Common myeloid progenitor, CD34-positive (primary cell): ENCODE data around the gene ADIRF.
"Not testable (repeated sequence)": the region's sequence is repeated elsewhere in the genome, so short reads cannot be mapped to it uniquely, and the experiment has no call there.

Experiments used
- CTCF ChIA-PET: fragments of 350-600 bp; sonication (Branson Sonifier 250); formaldehyde crosslinking; loops from one replicate; lab custom pipeline; 2021; ENCODE audit warnings: antibody characterized with exemption; lab: Charles Lee
- POLR2A ChIA-PET: fragments of 350-600 bp; sonication (Branson Sonifier 250); formaldehyde crosslinking; loops from one replicate; lab custom pipeline; 2021; ENCODE audit warnings: antibody characterized with exemption; lab: Charles Lee
- DNase-seq, 3 donors: peaks; one replicate each; pipeline versions ENCODE4 v3.0.0 to v3.0.0-alpha.2; 2013
- H3K27ac ChIP-seq, 2 experiments: 1 replicate in 1 of 2; 2 replicates in 1 of 2; pipeline ENCODE4 v1.7.0; 2013; ENCODE audit warnings: inconsistent platforms in 2 of 2, low read length in 2 of 2, mild to moderate bottlenecking in 2 of 2, low read depth in 1 of 2, moderate library complexity in 1 of 2; ENCODE audit not compliant: severe bottlenecking in 2 of 2, insufficient read depth in 1 of 2, poor library complexity in 1 of 2
- H3K27me3 ChIP-seq, 5 experiments: replicated peaks in 2 of 5; 1 replicate in 3 of 5; 2 replicates in 2 of 5; pipeline versions ENCODE4 v1.6.1 to v1.7.0; 2013; ENCODE audit warnings: low read length in 4 of 5, mild to moderate bottlenecking in 2 of 5, moderate library complexity in 2 of 5, inconsistent platforms in 1 of 5; ENCODE audit not compliant: insufficient read depth in 5 of 5, control insufficient read depth in 4 of 5
- H3K36me3 ChIP-seq, 4 experiments: 1 replicate in 2 of 4; 2 replicates in 2 of 4; pipeline versions ENCODE4 v1.6.1 to v1.7.0; 2013; ENCODE audit warnings: low read length in 3 of 4, control low read depth in 1 of 4, mild to moderate bottlenecking in 1 of 4; ENCODE audit not compliant: control insufficient read depth in 4 of 4, insufficient read depth in 4 of 4
- H3K4me1 ChIP-seq, 4 experiments: 1 replicate in 3 of 4; 2 replicates in 1 of 4; pipeline versions ENCODE4 v1.6.1 to v1.7.1; 2013; ENCODE audit warnings: low read length in 3 of 4, mild to moderate bottlenecking in 3 of 4, control low read depth in 1 of 4, inconsistent platforms in 1 of 4, moderate library complexity in 1 of 4; ENCODE audit not compliant: control insufficient read depth in 4 of 4, insufficient read depth in 4 of 4; ENCODE audit errors: control extremely low read depth in 1 of 4
- H3K4me3 ChIP-seq, 7 experiments: 1 replicate in 4 of 7; 2 replicates in 3 of 7; pipeline versions ENCODE4 v1.5.1 to v1.7.0; 2013; ENCODE audit warnings: mild to moderate bottlenecking in 7 of 7, low read length in 6 of 7, moderate library complexity in 6 of 7, inconsistent platforms in 2 of 7, low read depth in 2 of 7, control low read depth in 1 of 7; ENCODE audit not compliant: insufficient read depth in 4 of 7, control insufficient read depth in 1 of 7; ENCODE audit errors: extremely low read depth in 1 of 7
- H3K9me3 ChIP-seq, 5 experiments: 1 replicate in 4 of 5; 2 replicates in 1 of 5; pipeline versions ENCODE4 v1.6.1 to v1.7.1; 2013; ENCODE audit warnings: low read length in 4 of 5, mild to moderate bottlenecking in 2 of 5, inconsistent platforms in 1 of 5, low read depth in 1 of 5, moderate library complexity in 1 of 5; ENCODE audit not compliant: control insufficient read depth in 4 of 5, insufficient read depth in 2 of 5; ENCODE audit errors: control extremely low read depth in 1 of 5
- WGBS: methylation state at CpG from one replicate; pipeline ENCODE4 v1.1.5; 2013; ENCODE audit not compliant: insufficient coverage; 5-methylcytosine and 5-hydroxymethylcytosine counted together

ADIRF gene

GRCh38 chr10:86978457-86978856 lies 10.2 kb downstream of the ADIRF start:
- CTCF ChIA-PET, H3K27ac ChIP-seq, H3K4me1 ChIP-seq, H3K27me3 ChIP-seq, DNase-seq, POLR2A ChIA-PET, H3K9me3 ChIP-seq, H3K4me3 ChIP-seq, H3K36me3 ChIP-seq: not testable (repeated sequence)
- 100% methylated on average over 1 of the region's 3 CpGs for WGBS

GRCh38 chr10:86979296-86979818 lies 11.1 kb downstream of the ADIRF start:
- Histone ChIP-seq H3K36me3 (no peaks in the 10 kb centered on the region), H3K9me3 (no peaks in the 10 kb centered on the region), H3K27me3 (peaks cover 0 to 2% (median 0%) of the 10 kb centered on the region in 5 experiments), H3K4me3 (no peak overlapping the region), H3K27ac (no peak overlapping the region), H3K4me1 (no peaks in the 10 kb centered on the region)
- no peak for DNase-seq
- 74% methylated on average over 4 of the region's 4 CpGs for WGBS
- ChIA-PET POLR2A (no interaction called here), CTCF (interaction anchor here (1.1 kb wide), 1 partner anchor 21 kb away, joined by 4 read pairs; the partner anchor contains the start of gene SNCG)

DNA sequence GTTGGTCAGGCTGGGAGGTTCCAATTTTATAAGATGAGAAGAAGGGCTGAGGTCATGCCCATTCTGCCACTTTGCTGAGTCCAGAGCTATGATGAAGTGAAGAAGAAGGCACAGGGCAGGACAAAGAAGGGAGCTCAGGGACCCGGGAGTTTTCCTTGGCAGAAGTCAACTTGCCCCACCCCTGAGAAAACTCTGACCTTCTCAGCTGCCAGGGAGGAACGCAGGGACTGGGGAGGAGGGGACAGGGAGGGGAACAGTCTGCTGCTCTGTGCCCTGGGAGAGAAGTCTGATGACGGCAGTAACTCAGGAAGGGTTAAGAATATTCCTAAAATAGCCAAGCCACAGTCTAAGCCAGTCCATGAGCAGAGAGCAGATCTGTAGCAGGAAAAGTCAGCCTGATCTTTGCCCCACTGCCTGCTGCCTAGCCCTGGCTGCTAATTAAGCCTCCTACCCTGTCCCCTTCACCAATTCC lies 11.7 kb downstream of the ADIRF start:
- Histone ChIP-seq H3K36me3 (no peaks in the 10 kb centered on the region), H3K27ac (no peak overlapping the region), H3K4me3 (no peak overlapping the region), H3K4me1 (no peaks in the 10 kb centered on the region), H3K27me3 (peaks cover 0 to 2% (median 0%) of the 10 kb centered on the region in 5 experiments), H3K9me3 (no peaks in the 10 kb centered on the region)
- 66% methylated on average over 3 of the region's 3 CpGs for WGBS
- ChIA-PET POLR2A (no interaction called here), CTCF (interaction anchor here (1.1 kb wide), 1 partner anchor 22 kb away, joined by 4 read pairs; the partner anchor contains the start of gene SNCG)
- no peak for DNase-seq

- H3K4me1 ChIP-seq, POLR2A ChIA-PET, CTCF ChIA-PET, DNase-seq, H3K27me3 ChIP-seq, H3K36me3 ChIP-seq, H3K4me3 ChIP-seq, H3K9me3 ChIP-seq, H3K27ac ChIP-seq: not testable (repeated sequence)
- WGBS: 100% methylated on average over 1 of the region's 6 CpGs
Observed at GRCh38 chr10:86981020-86981419, 12.7 kb downstream of the ADIRF start.

DNA sequence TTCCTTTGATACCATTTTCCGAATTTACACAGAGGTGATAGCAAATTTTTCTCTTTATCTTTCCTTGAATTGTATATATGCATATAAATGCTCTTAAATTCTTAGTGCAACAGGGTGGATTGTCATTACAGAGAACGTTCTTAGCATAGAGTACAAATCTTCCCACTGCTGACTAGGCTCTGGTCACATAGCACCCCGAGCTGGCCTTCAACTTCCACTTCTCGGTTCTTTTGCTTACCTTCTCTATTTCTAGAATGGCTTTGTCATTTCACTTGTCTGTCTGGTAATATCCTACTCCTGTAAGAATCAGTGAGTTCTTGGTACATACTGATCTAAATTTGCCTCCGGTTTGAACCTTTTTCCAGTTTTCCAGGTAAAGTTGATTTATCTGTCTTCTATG lies 13.4 kb downstream of the ADIRF start:
- Histone ChIP-seq H3K36me3 (no peaks in the 10 kb centered on the region), H3K4me3 (no peak overlapping the region), H3K27me3 (peaks cover 0 to 2% (median 0%) of the 10 kb centered on the region in 5 experiments), H3K4me1 (no peaks in the 10 kb centered on the region), H3K9me3 (no peaks in the 10 kb centered on the region), H3K27ac (no peak overlapping the region)
- WGBS: 100% methylated on average over 3 of the region's 5 CpGs
- CTCF ChIA-PET: no interaction called here
- no peak for DNase-seq
- POLR2A ChIA-PET: no interaction called here

- CTCF ChIA-PET: interaction anchor here (0.6 kb wide), 1 partner anchor 227 kb away, joined by 3 read pairs; no protein-coding TSS in a partner anchor
- H3K9me3 ChIP-seq, DNase-seq, H3K36me3 ChIP-seq, H3K27me3 ChIP-seq, H3K4me3 ChIP-seq, H3K4me1 ChIP-seq, H3K27ac ChIP-seq, POLR2A ChIA-PET: not testable (repeated sequence)
- WGBS: no CpG with 5 or more reads among the region's 4 CpGs
Observed at GRCh38 chr10:86984498-86984897, 16.2 kb downstream of the ADIRF start.

GRCh38 chr10:86988520-86988919 lies 20.2 kb downstream of the ADIRF start:
- no peak for DNase-seq
- ChIA-PET CTCF (interaction anchor here (1.4 kb wide), 1 partner anchor 20 kb away, joined by 3 read pairs; the partner anchor contains the start of gene ADIRF), POLR2A (no interaction called here)
- H3K36me3 ChIP-seq: no peaks in the 10 kb centered on the region
- H3K4me3 ChIP-seq: no peak overlapping the region
- no peak overlapping the region for H3K27ac ChIP-seq
- no peaks in the 10 kb centered on the region for H3K9me3 ChIP-seq
- H3K27me3 ChIP-seq: no peaks in the 10 kb centered on the region
- H3K4me1 ChIP-seq: no peaks in the 10 kb centered on the region
- 100% methylated on average over 1 of the region's 1 CpG for WGBS
